GM23248 (cell line): ENCODE results near the gene RIPOR3.
"Not testable (repeated sequence)": the region's sequence is repeated elsewhere in the genome, so short reads cannot be mapped to it uniquely, and the experiment has no call there.

Experiments used
- EZH2 ChIP-seq: fragments of 200-600 bp; sonication (generic); IDR thresholded peaks from 2 replicates; pipeline ENCODE4 v1.6.1; 2018; ENCODE audit warnings: antibody characterized with exemption, mild to moderate bottlenecking; ENCODE audit not compliant: insufficient read depth, poor library complexity, severe bottlenecking
- EZH2phosphoT487 ChIP-seq: fragments of 200-600 bp; sonication (generic); IDR thresholded peaks from 2 replicates; pipeline ENCODE4 v1.6.1; 2018; ENCODE audit warnings: antibody characterized with exemption, moderate library complexity, mild to moderate bottlenecking, low read depth; ENCODE audit not compliant: insufficient read depth

- not testable (repeated sequence) for TF ChIP-seq EZH2, EZH2phosphoT487
These were observed 92.6 kb downstream of the RIPOR3 start for GRCh38 chr20:50598768-50599167.
